ENCODE results near the gene CA14. TPM values are rescaled to one million over a fixed set of nuclear protein-coding genes. Genes with fewer than 3 reads are reported as not detected.
A peak's percentile ranks its signal among the peaks of the same experiment; 100 is the strongest.
"Not testable (repeated sequence)": the region's sequence is repeated elsewhere in the genome, so short reads cannot be mapped to it uniquely, and the experiment has no call there.

Gene CA14
- total RNA-seq (ENCODE audit: low replicate concordance), result not detected in 2 replicates

DNA sequence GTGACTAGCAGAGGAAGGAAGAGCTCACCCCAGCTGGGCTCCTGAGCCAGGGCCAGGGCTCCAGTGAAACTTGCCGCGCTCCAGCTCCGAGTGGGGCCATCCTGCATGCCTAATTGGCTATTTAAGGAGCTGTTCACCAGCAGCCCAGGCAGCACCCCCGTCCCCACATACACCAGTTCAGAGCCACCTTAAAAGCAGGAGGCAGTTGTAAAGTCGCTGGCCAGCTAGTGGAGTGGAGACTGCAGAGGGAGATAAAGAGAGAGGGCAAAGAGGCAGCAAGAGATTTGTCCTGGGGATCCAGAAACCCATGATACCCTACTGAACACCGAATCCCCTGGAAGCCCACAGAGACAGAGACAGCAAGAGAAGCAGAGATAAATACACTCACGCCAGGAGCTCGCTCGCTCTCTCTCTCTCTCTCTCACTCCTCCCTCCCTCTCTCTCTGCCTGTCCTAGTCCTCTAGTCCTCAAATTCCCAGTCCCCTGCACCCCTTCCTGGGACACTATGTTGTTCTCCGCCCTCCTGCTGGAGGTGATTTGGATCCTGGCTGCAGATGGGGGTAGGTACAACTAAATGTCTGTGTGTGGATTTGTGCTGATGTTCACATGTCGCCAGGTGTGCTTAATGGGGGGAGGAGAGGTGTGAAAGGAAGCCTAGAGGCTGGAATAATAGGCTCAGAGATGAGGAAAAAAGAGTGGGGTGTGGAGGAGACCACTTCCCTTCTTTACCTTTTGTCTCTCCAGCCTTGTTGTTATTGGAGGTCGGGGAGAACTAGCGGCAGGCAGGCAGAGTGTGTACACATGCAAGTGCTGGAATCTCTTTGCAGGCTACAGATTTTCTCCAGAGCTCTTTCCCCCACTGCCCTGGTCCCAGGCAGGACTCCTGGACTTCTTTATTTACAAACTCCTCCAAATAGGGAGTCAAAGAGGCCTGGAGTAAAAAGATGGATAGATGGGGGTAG, at the start of gene CA14:
Gene CA14, plus strand, starts transcription at position 151 of the 962 bp plus-strand sequence. Its CDS starts 355 bp downstream, at position 506.
- TF ChIP-seq, protein P1, sequence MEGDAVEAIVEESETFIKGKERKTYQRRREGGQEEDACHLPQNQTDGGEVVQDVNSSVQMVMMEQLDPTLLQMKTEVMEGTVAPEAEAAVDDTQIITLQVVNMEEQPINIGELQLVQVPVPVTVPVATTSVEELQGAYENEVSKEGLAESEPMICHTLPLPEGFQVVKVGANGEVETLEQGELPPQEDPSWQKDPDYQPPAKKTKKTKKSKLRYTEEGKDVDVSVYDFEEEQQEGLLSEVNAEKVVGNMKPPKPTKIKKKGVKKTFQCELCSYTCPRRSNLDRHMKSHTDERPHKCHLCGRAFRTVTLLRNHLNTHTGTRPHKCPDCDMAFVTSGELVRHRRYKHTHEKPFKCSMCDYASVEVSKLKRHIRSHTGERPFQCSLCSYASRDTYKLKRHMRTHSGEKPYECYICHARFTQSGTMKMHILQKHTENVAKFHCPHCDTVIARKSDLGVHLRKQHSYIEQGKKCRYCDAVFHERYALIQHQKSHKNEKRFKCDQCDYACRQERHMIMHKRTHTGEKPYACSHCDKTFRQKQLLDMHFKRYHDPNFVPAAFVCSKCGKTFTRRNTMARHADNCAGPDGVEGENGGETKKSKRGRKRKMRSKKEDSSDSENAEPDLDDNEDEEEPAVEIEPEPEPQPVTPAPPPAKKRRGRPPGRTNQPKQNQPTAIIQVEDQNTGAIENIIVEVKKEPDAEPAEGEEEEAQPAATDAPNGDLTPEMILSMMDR (IDR thresholded peaks at IDR 0.05; ENCODE audit: insufficient read depth, low read length), result no peak
- no peak within 1 kb of the TSS for H3K4me3 ChIP-seq (ENCODE audit: low read depth, low read length)
- DNase-seq (ENCODE audit: low read depth), result no peak

DNA sequence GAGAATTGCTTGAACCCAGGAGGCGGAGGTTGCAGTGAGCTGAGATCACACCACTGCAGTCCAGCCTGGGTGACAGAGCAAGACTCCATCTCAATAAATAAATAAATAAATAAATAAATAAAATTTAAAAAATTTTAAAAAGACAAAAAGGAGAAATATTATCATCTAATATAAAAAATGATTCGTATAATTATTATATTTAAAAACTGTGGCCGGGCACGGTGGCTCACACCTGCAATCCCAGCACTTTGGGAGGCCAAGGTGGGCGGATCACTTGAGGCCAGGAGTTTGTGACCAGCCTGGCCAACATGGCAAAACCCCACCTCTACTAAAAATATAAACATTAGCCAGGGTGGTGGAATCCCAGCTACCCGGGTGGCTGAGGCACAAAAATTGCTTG, 49.1 kb upstream of the CA14 start:
- not testable (repeated sequence) for H3K4me3 ChIP-seq (ENCODE audit: low read depth, low read length); DNase-seq (ENCODE audit: low read depth)

DNA sequence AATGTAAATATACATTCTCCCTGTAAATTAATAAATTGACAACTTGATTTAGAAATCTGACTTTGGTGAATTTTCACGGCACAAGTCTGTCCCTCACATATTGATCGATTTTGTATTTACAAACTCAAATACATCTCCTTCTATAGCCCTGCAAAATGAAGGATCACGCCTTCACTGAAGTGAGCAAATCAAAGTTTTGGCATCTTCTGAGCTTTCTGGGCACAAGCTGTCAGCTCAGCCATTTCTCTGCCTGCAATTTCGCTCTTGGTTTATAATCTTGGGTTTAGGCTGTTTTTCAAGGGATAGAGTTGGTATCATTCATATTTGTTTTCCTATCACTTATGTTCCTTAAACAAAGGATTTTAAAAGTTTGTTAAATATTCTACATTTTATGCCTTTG, 47.5 kb upstream of the CA14 start:
- TF ChIP-seq, protein P1 (IDR thresholded peaks at IDR 0.05; ENCODE audit: insufficient read depth, low read length), result no peak
- no peak for DNase-seq (ENCODE audit: low read depth)
- H3K4me3 ChIP-seq (ENCODE audit: low read depth, low read length), result no peak overlapping the region

DNA sequence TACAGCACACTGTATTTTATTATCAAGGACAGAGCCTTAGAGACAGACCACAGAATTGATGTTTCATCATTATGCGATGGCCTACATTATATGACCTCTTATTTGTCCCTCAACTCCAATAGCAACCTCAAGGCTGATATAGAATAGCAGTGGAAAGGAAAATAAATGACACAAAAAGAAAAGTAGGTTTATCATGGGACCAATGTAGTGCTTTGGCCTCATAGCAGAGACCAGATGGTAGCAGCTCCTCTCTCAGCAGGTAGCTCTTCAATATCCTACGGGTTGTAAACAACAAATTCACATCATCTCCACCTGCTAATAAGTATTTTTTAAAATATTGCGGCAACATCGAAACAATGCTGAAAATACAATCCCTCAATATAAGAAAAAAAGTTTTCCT, 46.9 kb upstream of the CA14 start:
- TF ChIP-seq, protein P1 (IDR thresholded peaks at IDR 0.05; ENCODE audit: insufficient read depth, low read length), result no peak

DNA sequence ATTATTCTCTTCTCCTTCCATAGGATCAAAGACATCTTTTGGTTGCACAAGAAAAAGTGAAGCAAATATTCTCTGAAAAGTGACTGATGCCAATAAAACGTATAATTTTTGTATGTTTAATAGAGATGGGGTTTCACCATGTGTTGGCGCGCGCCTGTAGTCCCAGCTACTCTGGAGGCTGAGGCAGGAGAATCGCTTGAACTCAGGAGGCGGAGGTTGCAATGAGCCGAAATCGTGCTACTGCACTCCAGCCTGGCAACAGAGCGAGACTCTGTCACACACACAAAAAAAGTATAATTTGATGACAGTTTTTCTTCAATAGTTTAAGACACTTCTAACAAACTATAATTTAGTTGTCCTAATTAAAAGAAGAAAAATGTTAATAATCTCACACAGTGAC, 45.5 kb upstream of the CA14 start:
- no peak for DNase-seq (ENCODE audit: low read depth)
- TF ChIP-seq, protein P1 (IDR thresholded peaks at IDR 0.05; ENCODE audit: insufficient read depth, low read length), result no peak
- H3K4me3 ChIP-seq (ENCODE audit: low read depth, low read length), result no peak overlapping the region

More for the DNA sequence above, 46.9 kb upstream of the CA14 start:
- no peak overlapping the region for H3K4me3 ChIP-seq (ENCODE audit: low read depth, low read length)
- DNase-seq (ENCODE audit: low read depth), result no peak

DNA sequence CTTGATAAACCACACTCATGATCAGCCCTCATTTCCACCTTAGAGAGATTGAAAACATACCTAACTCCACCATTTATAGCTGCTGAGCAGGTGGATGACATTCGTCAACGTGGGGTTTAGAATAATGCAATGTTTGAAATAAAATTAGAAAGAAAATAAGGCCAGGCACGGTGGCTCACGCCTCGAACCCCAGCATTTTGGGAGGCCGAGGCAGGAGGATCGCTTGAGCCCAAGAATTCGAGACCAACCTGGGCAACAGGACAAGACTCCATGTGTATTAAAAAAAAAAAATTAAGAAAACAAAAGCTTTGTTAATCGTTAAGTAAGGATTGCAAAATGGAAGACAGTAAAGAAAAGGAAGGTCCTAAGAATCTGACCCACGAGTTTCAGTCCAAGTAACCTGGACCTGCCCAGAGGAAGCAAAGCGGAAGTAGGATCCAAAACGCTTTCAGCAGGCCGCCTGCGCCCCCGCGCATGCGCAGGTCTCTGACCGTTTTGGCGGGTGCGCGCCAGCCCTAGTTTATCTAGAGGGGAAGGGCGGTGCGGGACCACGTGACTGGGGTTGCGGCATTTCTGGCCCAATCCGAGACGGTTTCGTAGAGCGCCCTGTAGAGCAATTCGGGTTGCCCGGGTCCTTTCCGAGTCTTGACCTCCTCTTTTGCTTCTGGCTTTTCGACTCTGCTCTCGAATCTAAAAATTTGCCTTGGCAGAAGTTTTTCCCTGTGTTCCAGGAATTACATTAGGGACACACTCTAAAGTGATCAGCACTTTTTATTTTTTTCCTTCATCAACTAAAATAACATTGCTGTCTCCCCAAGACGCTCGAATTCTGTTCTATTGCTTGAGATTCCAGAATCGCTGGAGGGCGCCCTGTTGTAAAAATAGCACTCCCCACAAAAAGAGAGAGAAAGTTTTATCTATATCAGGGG, 44.1 kb upstream of the CA14 start:
- peak overlapping the region; percentile 62 for H3K4me3 ChIP-seq (ENCODE audit: low read depth, low read length)
- DNase-seq (ENCODE audit: low read depth), result peak; percentile 94
- TF ChIP-seq, protein P1 (IDR thresholded peaks at IDR 0.05; ENCODE audit: insufficient read depth, low read length), result peak; percentile 25

DNA sequence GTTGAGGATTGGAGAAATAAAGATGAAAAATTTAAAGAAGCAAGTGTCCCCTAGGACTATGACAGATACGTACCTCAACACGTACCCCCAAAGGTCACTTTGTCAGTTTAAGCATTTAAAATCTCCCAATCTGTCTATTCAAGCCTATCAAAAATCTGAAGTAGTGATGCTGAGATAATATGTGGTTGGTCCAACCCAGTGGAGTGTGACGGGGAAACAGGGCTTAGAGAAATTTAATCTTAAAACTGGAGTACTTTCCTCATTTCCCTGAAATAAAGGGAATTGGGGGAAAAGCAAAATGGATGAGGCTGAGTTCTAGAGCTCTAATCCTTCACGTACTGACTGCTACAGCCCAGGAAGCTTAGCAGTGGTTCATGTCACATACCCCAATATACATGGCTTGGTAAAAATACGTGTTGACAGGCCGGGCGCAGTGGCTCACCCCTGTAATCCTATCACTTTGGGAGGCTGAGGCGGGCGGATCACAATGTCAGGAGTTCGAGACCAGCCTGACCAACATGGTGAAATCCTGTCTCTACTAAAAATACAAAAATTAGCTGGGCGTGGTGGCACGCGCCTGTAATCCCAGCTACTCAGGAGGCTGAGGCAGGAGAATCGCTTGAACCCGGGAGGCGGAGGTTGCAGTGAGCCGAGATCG, 43.3 kb upstream of the CA14 start:
- not testable (repeated sequence) for DNase-seq (ENCODE audit: low read depth); H3K4me3 ChIP-seq (ENCODE audit: low read depth, low read length)

DNA sequence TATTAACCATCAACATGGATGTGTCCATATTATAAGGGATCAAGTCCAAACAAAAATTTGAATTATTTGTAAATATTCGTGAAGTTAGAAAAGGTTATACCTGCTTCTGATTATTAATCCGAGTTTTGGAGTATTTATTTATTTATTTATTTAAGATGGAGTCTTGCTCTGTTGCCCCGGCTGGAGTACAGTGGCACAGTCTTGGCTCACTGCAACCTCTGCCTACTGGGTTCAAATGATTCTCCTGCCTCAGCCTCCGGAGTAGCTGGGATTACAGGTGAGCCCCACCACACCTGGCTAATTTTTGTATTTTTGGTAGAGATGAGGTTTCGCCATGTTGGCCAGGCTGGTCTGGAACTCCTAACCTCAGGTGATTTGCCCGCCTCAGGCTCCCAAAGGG, 41.7 kb upstream of the CA14 start:
- DNase-seq (ENCODE audit: low read depth); H3K4me3 ChIP-seq (ENCODE audit: low read depth, low read length): not testable (repeated sequence)
